GM23248 (cell line): ENCODE results near the gene KCTD13.

ENCODE experiments used
- EZH2 ChIP-seq: fragments of 200-600 bp; sonication (generic); IDR thresholded peaks from 2 replicates; pipeline ENCODE4 v1.6.1; 2018; ENCODE audit warnings: antibody characterized with exemption, mild to moderate bottlenecking; ENCODE audit not compliant: insufficient read depth, poor library complexity, severe bottlenecking
- EZH2phosphoT487 ChIP-seq: fragments of 200-600 bp; sonication (generic); IDR thresholded peaks from 2 replicates; pipeline ENCODE4 v1.6.1; 2018; ENCODE audit warnings: antibody characterized with exemption, moderate library complexity, mild to moderate bottlenecking, low read depth; ENCODE audit not compliant: insufficient read depth

- TF ChIP-seq EZH2 (no peak), EZH2phosphoT487 (no peak)
These were observed 33.3 kb upstream of the KCTD13 start for GRCh38 chr16:29959293-29959692.
